Midbrain (tissue), 1 donor: ENCODE measurements around the gene IGFBP2.

Experiments used
- DNase-seq: peaks from one replicate; lab custom pipeline; 2025; lab: John Stamatoyannopoulos, UW

The IGFBP2 gene

GRCh38 chr2:216615298-216616082, 17.7 kb upstream of the IGFBP2 start:
- DNase-seq = no peak

- no peak for DNase-seq
Measured at GRCh38 chr2:216616083-216616678, 17.0 kb upstream of the IGFBP2 start.

- DNase-seq = no peak
Measured at GRCh38 chr2:216617159-216617815, 15.9 kb upstream of the IGFBP2 start.

- no peak for DNase-seq
Measured at GRCh38 chr2:216618785-216619184, 14.4 kb upstream of the IGFBP2 start.

- no peak for DNase-seq
Measured at GRCh38 chr2:216619411-216620393, 13.5 kb upstream of the IGFBP2 start.

- no peak for DNase-seq
Measured at GRCh38 chr2:216620786-216621185, 12.4 kb upstream of the IGFBP2 start.

- no peak for DNase-seq
Measured at GRCh38 chr2:216621292-216621691, 11.9 kb upstream of the IGFBP2 start.

GRCh38 chr2:216622526-216622925, 10.7 kb upstream of the IGFBP2 start:
- DNase-seq = no peak

GRCh38 chr2:216624251-216624650, 9.0 kb upstream of the IGFBP2 start:
- DNase-seq = no peak

GRCh38 chr2:216626168-216626874, 6.9 kb upstream of the IGFBP2 start:
- DNase-seq = no peak

- DNase-seq = no peak
Measured at GRCh38 chr2:216626875-216627245, 6.4 kb upstream of the IGFBP2 start.

GRCh38 chr2:216629784-216630183, 3.4 kb upstream of the IGFBP2 start:
- DNase-seq = no peak

- DNase-seq = no peak
Measured at GRCh38 chr2:216632346-216632951, 771 bp upstream of the IGFBP2 start.

GRCh38 chr2:216633616-216634369, 573 bp downstream of the IGFBP2 start:
- DNase-seq = no peak

GRCh38 chr2:216634370-216635148, 1.3 kb downstream of the IGFBP2 start:
- no peak for DNase-seq

- DNase-seq = no peak
Measured at GRCh38 chr2:216635171-216635570, 2.0 kb downstream of the IGFBP2 start.

GRCh38 chr2:216635701-216636550, 2.7 kb downstream of the IGFBP2 start:
- no peak for DNase-seq
